Calu3 (cell line): ENCODE measurements around the gene NME1. TPM values are rescaled to one million over a fixed set of nuclear protein-coding genes. Genes with fewer than 3 reads are reported as not detected.

Source experiments
- BruUV-seq: library from RNA; stranded (reverse); fragments of 400-500 nt; replicated peaks from 2 replicates; lab custom pipeline; 2021; lab: Mats Ljungman, UMichigan
- CTCF ChIA-PET: fragments of 300-600 bp; sonication (Branson Sonifier 250); formaldehyde crosslinking; loops from one replicate; lab custom pipeline; 2022; ENCODE audit warnings: antibody characterized with exemption; lab: Charles Lee
- DNase-seq: peaks from one replicate; pipeline ENCODE4 v3.0.0; 2022
- H3K27ac Mint-ChIP-seq: one replicate; pipeline ENCODE4 v1.8.0; 2022; ENCODE audit warnings: mixed read lengths; ENCODE audit not compliant: unreplicated experiment
- H3K27me3 Mint-ChIP-seq: one replicate; pipeline ENCODE4 v1.8.0; 2022; ENCODE audit warnings: mixed read lengths; ENCODE audit not compliant: unreplicated experiment
- H3K36me3 Mint-ChIP-seq: one replicate; pipeline ENCODE4 v1.8.0; 2022; ENCODE audit warnings: mild to moderate bottlenecking, moderate library complexity, mixed read lengths; ENCODE audit not compliant: insufficient read depth, unreplicated experiment
- H3K4me1 Mint-ChIP-seq: one replicate; pipeline ENCODE4 v1.8.0; 2022; ENCODE audit warnings: mild to moderate bottlenecking, low read depth, mixed read lengths; ENCODE audit not compliant: unreplicated experiment
- H3K4me3 Mint-ChIP-seq: one replicate; pipeline ENCODE4 v1.8.0; 2022; ENCODE audit warnings: mild to moderate bottlenecking, low read depth, moderate library complexity, mixed read lengths; ENCODE audit not compliant: unreplicated experiment
- H3K9me3 Mint-ChIP-seq: one replicate; pipeline ENCODE4 v1.8.0; 2022; ENCODE audit warnings: low read depth, mixed read lengths; ENCODE audit not compliant: unreplicated experiment
- intact Hi-C: fragments of 100-400 bp; cut with micrococcal nuclease; formaldehyde crosslinking; loops from one replicate; pipeline ENCODE4 v1.10.0; 2022; ENCODE audit not compliant: unreplicated experiment
- total RNA-seq: library from RNA; stranded (reverse); gene quantifications from 2 replicates; pipeline ENCODE4 v1.2.3, GENCODE V29; 2022
- TF ChIP-seq, protein P1 (sequence below): fragments of 200-600 bp; IDR thresholded peaks from one replicate; pipeline ENCODE4 v1.8.0; 2022; ENCODE audit warnings: antibody characterized with exemption; ENCODE audit not compliant: unreplicated experiment

Gene NME1
- total RNA-seq, 1 experiment from 2014 or later: 351 TPM

GRCh38 chr17:51159604-51160003 is 6.2 kb downstream of the NME1 start:
- Mint-ChIP-seq H3K4me1 (peaks cover 3% of the 10 kb centered on the region), H3K27me3 (no peaks in the 10 kb centered on the region), H3K9me3 (no peaks in the 10 kb centered on the region), H3K27ac (no peak overlapping the region), H3K36me3 (peaks cover 75% of the 10 kb centered on the region), H3K4me3 (no peak overlapping the region)
- TF ChIP-seq, protein P1, sequence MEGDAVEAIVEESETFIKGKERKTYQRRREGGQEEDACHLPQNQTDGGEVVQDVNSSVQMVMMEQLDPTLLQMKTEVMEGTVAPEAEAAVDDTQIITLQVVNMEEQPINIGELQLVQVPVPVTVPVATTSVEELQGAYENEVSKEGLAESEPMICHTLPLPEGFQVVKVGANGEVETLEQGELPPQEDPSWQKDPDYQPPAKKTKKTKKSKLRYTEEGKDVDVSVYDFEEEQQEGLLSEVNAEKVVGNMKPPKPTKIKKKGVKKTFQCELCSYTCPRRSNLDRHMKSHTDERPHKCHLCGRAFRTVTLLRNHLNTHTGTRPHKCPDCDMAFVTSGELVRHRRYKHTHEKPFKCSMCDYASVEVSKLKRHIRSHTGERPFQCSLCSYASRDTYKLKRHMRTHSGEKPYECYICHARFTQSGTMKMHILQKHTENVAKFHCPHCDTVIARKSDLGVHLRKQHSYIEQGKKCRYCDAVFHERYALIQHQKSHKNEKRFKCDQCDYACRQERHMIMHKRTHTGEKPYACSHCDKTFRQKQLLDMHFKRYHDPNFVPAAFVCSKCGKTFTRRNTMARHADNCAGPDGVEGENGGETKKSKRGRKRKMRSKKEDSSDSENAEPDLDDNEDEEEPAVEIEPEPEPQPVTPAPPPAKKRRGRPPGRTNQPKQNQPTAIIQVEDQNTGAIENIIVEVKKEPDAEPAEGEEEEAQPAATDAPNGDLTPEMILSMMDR: no peak
- intact Hi-C loops: loop anchor here (10.0 kb wide), 2 partner anchors 105 to 295 kb away; partner anchors contain the start of gene TOB1
- DNase-seq: no peak
- BruUV-seq: no TSS peak
- CTCF ChIA-PET: no interaction called here

DNA sequence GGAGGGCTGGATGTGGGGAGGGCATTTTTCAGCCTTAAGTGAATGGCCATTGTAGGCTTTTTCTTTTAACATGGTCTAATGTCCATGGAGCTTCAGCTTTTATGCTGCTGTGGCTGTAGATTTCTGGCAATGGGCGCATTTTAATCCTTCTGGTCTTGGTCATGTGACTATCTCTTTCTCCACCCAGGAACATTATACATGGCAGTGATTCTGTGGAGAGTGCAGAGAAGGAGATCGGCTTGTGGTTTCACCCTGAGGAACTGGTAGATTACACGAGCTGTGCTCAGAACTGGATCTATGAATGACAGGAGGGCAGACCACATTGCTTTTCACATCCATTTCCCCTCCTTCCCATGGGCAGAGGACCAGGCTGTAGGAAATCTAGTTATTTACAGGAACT is 8.2 kb downstream of the NME1 start:
- Mint-ChIP-seq H3K36me3 (peaks cover 92% of the 10 kb centered on the region), H3K4me1 (peaks cover 18% of the 10 kb centered on the region)
- BruUV-seq: TSS peak; percentile 13

DNA sequence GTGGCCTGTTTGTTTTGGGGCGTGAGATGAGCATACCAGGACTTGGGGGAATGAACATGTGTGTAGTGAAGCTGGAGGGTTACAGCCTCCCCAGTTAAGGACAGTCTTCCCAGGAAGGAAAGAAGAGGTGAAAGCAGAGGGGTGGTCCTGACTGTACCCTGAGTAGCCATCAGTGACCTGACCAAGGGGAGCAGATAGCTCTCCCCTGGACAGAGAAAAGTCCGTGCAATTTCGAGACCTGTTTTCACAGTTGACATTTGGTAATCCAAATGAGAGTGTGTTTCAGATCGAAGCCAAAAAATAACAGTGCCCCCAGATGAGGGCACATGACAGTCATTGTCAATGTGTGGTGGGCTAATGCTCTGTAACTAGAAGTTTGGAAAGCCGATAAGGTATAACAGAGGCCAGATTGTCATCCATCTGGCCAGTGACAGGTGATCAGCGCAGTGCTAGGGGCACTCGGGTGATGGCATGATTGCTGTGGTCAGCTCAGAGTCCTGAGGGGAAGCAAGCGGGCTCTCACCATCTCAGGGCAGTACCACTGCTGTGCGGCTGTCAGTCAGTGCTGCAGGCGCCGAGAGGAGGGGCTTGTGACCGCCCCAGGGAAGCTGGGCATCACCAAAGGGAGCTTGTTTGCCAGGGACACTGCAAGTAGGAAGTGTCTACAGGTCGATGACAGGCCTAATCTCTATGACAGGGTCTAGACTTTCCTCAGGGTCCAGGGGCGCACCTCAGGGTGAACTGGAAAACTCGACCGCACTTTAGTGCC is 11.7 kb downstream of the NME1 start:
- intact Hi-C loops: no loop called here
- TF ChIP-seq, protein P1: no peak
- Mint-ChIP-seq H3K4me1 (peaks cover 43% of the 10 kb centered on the region), H3K27ac (peak overlapping the region; percentile 96), H3K36me3 (peaks cover 95% of the 10 kb centered on the region), H3K4me3 (peak overlapping the region; percentile 93), H3K9me3 (no peaks in the 10 kb centered on the region), H3K27me3 (no peaks in the 10 kb centered on the region)
- no TSS peak for BruUV-seq
- peak; percentile 63 for DNase-seq
- CTCF ChIA-PET: interaction anchor here (0.5 to 1.6 kb wide), 5 partner anchors 12 to 396 kb away, joined by 3 to 9 read pairs (median 4); partner anchors contain the start of gene NME1

More for the DNA sequence above, 8.2 kb downstream of the NME1 start:
- Mint-ChIP-seq H3K9me3 (no peaks in the 10 kb centered on the region), H3K27ac (no peak overlapping the region), H3K27me3 (no peaks in the 10 kb centered on the region), H3K4me3 (no peak overlapping the region)
- no peak for DNase-seq
- CTCF ChIA-PET: interaction anchor here (0.6 kb wide), 1 partner anchor 301 kb away, joined by 3 read pairs; no protein-coding TSS in a partner anchor
- TF ChIP-seq, protein P1: no peak
- intact Hi-C loops: no loop called here

DNA sequence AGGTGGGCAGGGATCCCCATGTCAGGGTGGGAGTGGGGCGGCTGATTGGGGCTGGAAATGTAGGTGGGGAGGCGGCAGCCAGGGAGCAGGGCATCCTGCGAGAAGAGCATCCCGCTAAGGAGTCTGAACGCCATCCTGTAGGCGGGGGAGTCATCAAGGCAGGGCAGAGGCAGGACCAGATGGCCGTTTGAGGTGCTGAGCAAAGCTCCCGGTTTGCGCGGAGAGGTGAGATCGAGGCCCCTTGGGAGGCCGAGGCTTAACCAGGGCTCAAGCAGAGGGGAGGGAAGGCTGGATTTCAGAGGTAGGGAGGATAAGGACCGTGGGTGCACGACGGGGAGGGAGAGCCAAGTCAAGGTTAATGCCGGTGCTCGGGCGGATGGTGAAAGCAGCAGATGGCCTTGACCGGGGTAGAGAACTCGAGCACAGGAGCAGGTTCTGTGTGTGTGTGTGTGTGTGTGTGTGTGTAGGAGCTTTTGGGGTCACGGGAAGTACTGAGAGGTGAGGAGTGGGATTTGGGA is 12.4 kb downstream of the NME1 start:
- Mint-ChIP-seq H3K4me3 (peak overlapping the region; percentile 93), H3K27ac (peak overlapping the region; percentile 96), H3K4me1 (peaks cover 43% of the 10 kb centered on the region), H3K36me3 (peaks cover 95% of the 10 kb centered on the region), H3K27me3 (no peaks in the 10 kb centered on the region), H3K9me3 (no peaks in the 10 kb centered on the region)
- CTCF ChIA-PET: interaction anchor here (0.7 to 1.6 kb wide), 3 partner anchors 12 to 396 kb away, joined by 3 to 9 read pairs (median 3); partner anchors contain the start of gene NME1
- TF ChIP-seq, protein P1: no peak
- TSS peak; percentile 70 for BruUV-seq
- intact Hi-C loops: no loop called here
- DNase-seq: peak; percentile 47
